Nephron progenitor cell (in vitro differentiated cells): ENCODE data around the gene TMEM94.

Source experiments
- DNase-seq: peaks from one replicate; pipeline ENCODE4 v3.0.0; 2021
- H3K27ac Mint-ChIP-seq: 2 replicates; pipeline ENCODE4 v1.8.0; 2021; ENCODE audit warnings: mild to moderate bottlenecking, moderate library complexity, mixed read lengths
- H3K27me3 Mint-ChIP-seq: 2 replicates; pipeline ENCODE4 v1.8.0; 2021; ENCODE audit warnings: mild to moderate bottlenecking, low read depth, mixed read lengths; ENCODE audit not compliant: poor library complexity
- H3K36me3 Mint-ChIP-seq: 2 replicates; pipeline ENCODE4 v1.8.0; 2021; ENCODE audit warnings: low read depth, mixed read lengths
- H3K4me1 Mint-ChIP-seq: 2 replicates; pipeline ENCODE4 v1.8.0; 2021; ENCODE audit warnings: mixed read lengths
- H3K4me3 Mint-ChIP-seq: 2 replicates; pipeline ENCODE4 v1.8.0; 2021; ENCODE audit warnings: mild to moderate bottlenecking, moderate library complexity, mixed read lengths
- H3K9me3 Mint-ChIP-seq: 2 replicates; pipeline ENCODE4 v1.8.0; 2021; ENCODE audit warnings: mild to moderate bottlenecking, moderate library complexity, mixed read lengths
- CTCF ChIP-seq: fragments of 200-600 bp; sonication (generic); IDR thresholded peaks from 2 replicates; pipeline ENCODE4 v1.5.0; 2021; ENCODE audit warnings: antibody characterized with exemption

The TMEM94 gene

GRCh38 chr17:75478508-75478907 lies 22.1 kb downstream of the TMEM94 start:
- Mint-ChIP-seq H3K36me3 (peaks cover 2% of the 10 kb centered on the region), H3K27ac (peak overlapping the region; percentile 99), H3K4me3 (peak overlapping the region; percentile 66), H3K4me1 (peaks cover 79% of the 10 kb centered on the region), H3K9me3 (no peaks in the 10 kb centered on the region), H3K27me3 (no peaks in the 10 kb centered on the region)
- DNase-seq = peak; percentile 32
- no peak for TF ChIP-seq CTCF

- H3K4me1 Mint-ChIP-seq = peaks cover 77% of the 10 kb centered on the region
- H3K36me3 Mint-ChIP-seq = no peaks in the 10 kb centered on the region
- peak overlapping the region; percentile 96 for H3K27ac Mint-ChIP-seq
- DNase-seq = no peak
- TF ChIP-seq CTCF = no peak
- peaks cover 3% of the 10 kb centered on the region for H3K27me3 Mint-ChIP-seq
- H3K4me3 Mint-ChIP-seq = no peak overlapping the region
- no peaks in the 10 kb centered on the region for H3K9me3 Mint-ChIP-seq
Measured at GRCh38 chr17:75480281-75480680, 23.8 kb downstream of the TMEM94 start.

GRCh38 chr17:75481194-75482068 lies 25.0 kb downstream of the TMEM94 start:
- Mint-ChIP-seq H3K4me1 (peaks cover 69% of the 10 kb centered on the region), H3K4me3 (no peak overlapping the region), H3K36me3 (no peaks in the 10 kb centered on the region), H3K27me3 (peaks cover 3% of the 10 kb centered on the region), H3K27ac (peak overlapping the region; percentile 96), H3K9me3 (no peaks in the 10 kb centered on the region)
- DNase-seq = no peak
- TF ChIP-seq CTCF = no peak

GRCh38 chr17:75482098-75482942 lies 25.9 kb downstream of the TMEM94 start:
- H3K27ac Mint-ChIP-seq = peak overlapping the region; percentile 88
- H3K4me1 Mint-ChIP-seq = peaks cover 69% of the 10 kb centered on the region
- no peak for TF ChIP-seq CTCF
- no peaks in the 10 kb centered on the region for H3K9me3 Mint-ChIP-seq
- no peak for DNase-seq
- H3K4me3 Mint-ChIP-seq = no peak overlapping the region
- H3K36me3 Mint-ChIP-seq = no peaks in the 10 kb centered on the region
- H3K27me3 Mint-ChIP-seq = peaks cover 6% of the 10 kb centered on the region

GRCh38 chr17:75485688-75486087 lies 29.3 kb downstream of the TMEM94 start:
- peaks cover 48% of the 10 kb centered on the region for H3K4me1 Mint-ChIP-seq
- H3K27ac Mint-ChIP-seq = no peak overlapping the region
- peaks cover 7% of the 10 kb centered on the region for H3K27me3 Mint-ChIP-seq
- H3K9me3 Mint-ChIP-seq = no peaks in the 10 kb centered on the region
- no peak for TF ChIP-seq CTCF
- H3K4me3 Mint-ChIP-seq = no peak overlapping the region
- no peaks in the 10 kb centered on the region for H3K36me3 Mint-ChIP-seq
- no peak for DNase-seq
